Measurements from ENCODE around the gene PRR14. TPM values are rescaled to one million over a fixed set of nuclear protein-coding genes. Genes with fewer than 3 reads are reported as not detected.
"Not testable (repeated sequence)": the region's sequence is repeated elsewhere in the genome, so short reads cannot be mapped to it uniquely, and the experiment has no call there.

Gene PRR14
- total RNA-seq, 1 donor from 2014 or later, result 27.3 TPM

GRCh38 chr16:30633526-30633925 is 17.2 kb upstream of the PRR14 start:
- peak overlapping the region; percentile 99 for H3K4me2 ChIP-seq (ENCODE audit: low read length)
- no peaks in the 10 kb centered on the region for H3K9me3 ChIP-seq (ENCODE audit: insufficient read depth, low read depth, low read length)
- peaks cover 3% of the 10 kb centered on the region for H3K4me1 Mint-ChIP-seq (ENCODE audit: low read depth, unreplicated experiment)
- H3K9ac ChIP-seq (ENCODE audit: low read length), result peak overlapping the region; percentile 93
- peak overlapping the region; percentile 94 for H3K4me3 Mint-ChIP-seq (ENCODE audit: unreplicated experiment)
- peak overlapping the region; percentile 97 for H3K27ac Mint-ChIP-seq (ENCODE audit: unreplicated experiment)
- H2AFZ ChIP-seq (ENCODE audit: low read depth, low read length), result peak overlapping the region; percentile 97
- peaks cover 3% of the 10 kb centered on the region for H3K4me1 ChIP-seq (ENCODE audit: insufficient read depth, low read length)
- peak overlapping the region; percentile 87 for H3K27ac ChIP-seq (ENCODE audit: low read depth, low read length)
- no peak for FAIRE-seq
- no peak for DNase-seq (ENCODE audit: low read depth)
- no peaks in the 10 kb centered on the region for H4K20me1 ChIP-seq (ENCODE audit: insufficient read depth, low read length)
- no peaks in the 10 kb centered on the region for H3K27me3 ChIP-seq (ENCODE audit: insufficient read depth, low read length)
- no peaks in the 10 kb centered on the region for H3K9me3 Mint-ChIP-seq (ENCODE audit: unreplicated experiment)
- H3K27me3 Mint-ChIP-seq (ENCODE audit: low read depth, unreplicated experiment), result peaks cover 4% of the 10 kb centered on the region
- H3K36me3 ChIP-seq (ENCODE audit: insufficient read depth, low read length), result no peaks in the 10 kb centered on the region
- TF ChIP-seq EZH2 (IDR thresholded peaks at IDR 0.05; ENCODE audit: insufficient read depth, low read length), result no peak
- no peak for TF ChIP-seq CTCF (IDR thresholded peaks at IDR 0.05; ENCODE audit: insufficient read depth, low read depth, low read length)
- H3K36me3 Mint-ChIP-seq (ENCODE audit: low read depth, unreplicated experiment), result no peaks in the 10 kb centered on the region
- peak overlapping the region; percentile 84 for H3K4me3 ChIP-seq (ENCODE audit: insufficient read depth, low read depth, low read length)
- H3K79me2 ChIP-seq (ENCODE audit: insufficient read depth, low read length), result peaks cover 11% of the 10 kb centered on the region

GRCh38 chr16:30636599-30636998 is 14.2 kb upstream of the PRR14 start:
- no peak for DNase-seq (ENCODE audit: low read depth)
- Mint-ChIP-seq H3K36me3 (ENCODE audit: low read depth, unreplicated experiment) (no peaks in the 10 kb centered on the region), H3K27me3 (ENCODE audit: low read depth, unreplicated experiment) (peaks cover 4% of the 10 kb centered on the region), H3K4me3 (ENCODE audit: unreplicated experiment) (no peak overlapping the region), H3K27ac (ENCODE audit: unreplicated experiment) (no peak overlapping the region), H3K9me3 (ENCODE audit: unreplicated experiment) (no peaks in the 10 kb centered on the region), H3K4me1 (ENCODE audit: low read depth, unreplicated experiment) (peaks cover 3% of the 10 kb centered on the region)
- Histone ChIP-seq H3K79me2 (ENCODE audit: insufficient read depth, low read length) (peaks cover 11% of the 10 kb centered on the region), H4K20me1 (ENCODE audit: insufficient read depth, low read length) (no peaks in the 10 kb centered on the region), H3K4me3 (ENCODE audit: insufficient read depth, low read depth, low read length) (no peak overlapping the region), H2AFZ (ENCODE audit: low read depth, low read length) (no peak overlapping the region), H3K9me3 (ENCODE audit: insufficient read depth, low read depth, low read length) (no peaks in the 10 kb centered on the region), H3K36me3 (ENCODE audit: insufficient read depth, low read length) (no peaks in the 10 kb centered on the region), H3K27me3 (ENCODE audit: insufficient read depth, low read length) (no peaks in the 10 kb centered on the region), H3K4me2 (ENCODE audit: low read length) (no peak overlapping the region), H3K4me1 (ENCODE audit: insufficient read depth, low read length) (peaks cover 3% of the 10 kb centered on the region), H3K27ac (ENCODE audit: low read depth, low read length) (no peak overlapping the region), H3K9ac (ENCODE audit: low read length) (no peak overlapping the region)
- no peak for TF ChIP-seq CTCF (IDR thresholded peaks at IDR 0.05; ENCODE audit: insufficient read depth, low read depth, low read length)
- TF ChIP-seq EZH2 (IDR thresholded peaks at IDR 0.05; ENCODE audit: insufficient read depth, low read length), result no peak
- FAIRE-seq, result no peak

GRCh38 chr16:30637139-30637538 is 13.6 kb upstream of the PRR14 start:
- not testable (repeated sequence) for H2AFZ ChIP-seq (ENCODE audit: low read depth, low read length); DNase-seq (ENCODE audit: low read depth); H3K36me3 Mint-ChIP-seq (ENCODE audit: low read depth, unreplicated experiment); H3K27ac Mint-ChIP-seq (ENCODE audit: unreplicated experiment); H3K27me3 Mint-ChIP-seq (ENCODE audit: low read depth, unreplicated experiment); H3K4me3 Mint-ChIP-seq (ENCODE audit: unreplicated experiment); H3K9ac ChIP-seq (ENCODE audit: low read length); H3K4me1 ChIP-seq (ENCODE audit: insufficient read depth, low read length); H3K9me3 Mint-ChIP-seq (ENCODE audit: unreplicated experiment); H3K4me2 ChIP-seq (ENCODE audit: low read length); H4K20me1 ChIP-seq (ENCODE audit: insufficient read depth, low read length); H3K27ac ChIP-seq (ENCODE audit: low read depth, low read length); H3K9me3 ChIP-seq (ENCODE audit: insufficient read depth, low read depth, low read length); H3K27me3 ChIP-seq (ENCODE audit: insufficient read depth, low read length); FAIRE-seq; H3K4me3 ChIP-seq (ENCODE audit: insufficient read depth, low read depth, low read length); H3K36me3 ChIP-seq (ENCODE audit: insufficient read depth, low read length); H3K4me1 Mint-ChIP-seq (ENCODE audit: low read depth, unreplicated experiment)
- peaks cover 11% of the 10 kb centered on the region for H3K79me2 ChIP-seq (ENCODE audit: insufficient read depth, low read length)

Data from astrocyte (in vitro differentiated cells and primary cell).